OCI-LY1 (cell line): ENCODE data around the gene ZC3H10.
A peak's percentile ranks its signal among the peaks of the same experiment; 100 is the strongest.
"Not testable (repeated sequence)": the region's sequence is repeated elsewhere in the genome, so short reads cannot be mapped to it uniquely, and the experiment has no call there.

Experiments used
- H2AFZ ChIP-seq: fragments of 200-600 bp; sonication (generic), shearing (Covaris generic); 2 replicates; pipeline ENCODE4 v1.6.0; 2014; ENCODE audit warnings: antibody characterized with exemption, mild to moderate bottlenecking, low read length
- H3F3A ChIP-seq: fragments of 200-600 bp; sonication (generic), shearing (Covaris generic); 2 replicates; pipeline ENCODE4 v1.6.0; 2014; ENCODE audit warnings: mild to moderate bottlenecking, antibody characterized with exemption, low read length, moderate library complexity; ENCODE audit not compliant: insufficient read depth
- H3K27ac ChIP-seq: fragments of 200-600 bp; sonication (generic); 2 replicates; pipeline ENCODE4 v1.5.1; 2014; ENCODE audit warnings: low read length, mixed run types, mild to moderate bottlenecking, low read depth; ENCODE audit not compliant: poor library complexity, severe bottlenecking
- H3K27me3 ChIP-seq: fragments of 200-600 bp; sonication (generic); 2 replicates; pipeline ENCODE4 v1.6.0; 2014; ENCODE audit warnings: antibody characterized with exemption, mild to moderate bottlenecking, low read length, moderate library complexity; ENCODE audit not compliant: insufficient read depth
- H3K36me3 ChIP-seq: fragments of 200-600 bp; sonication (generic); 2 replicates; pipeline ENCODE4 v1.6.1; 2014; ENCODE audit warnings: mild to moderate bottlenecking, antibody characterized with exemption, low read length, moderate library complexity, mixed read lengths; ENCODE audit not compliant: insufficient read depth
- H3K4me1 ChIP-seq: fragments of 200-600 bp; sonication (generic); 2 replicates; pipeline ENCODE4 v1.5.1; 2014; ENCODE audit warnings: mild to moderate bottlenecking, low read length, moderate library complexity; ENCODE audit not compliant: insufficient read depth, severe bottlenecking
- H3K4me2 ChIP-seq: fragments of 200-600 bp; sonication (generic), shearing (Covaris generic); 2 replicates; pipeline ENCODE4 v1.6.1; 2014; ENCODE audit warnings: low read length
- H3K4me3 ChIP-seq: fragments of 200-600 bp; sonication (generic); 2 replicates; pipeline ENCODE4 v1.5.1; 2014; ENCODE audit warnings: low read length, low read depth, mild to moderate bottlenecking, mixed read lengths; ENCODE audit not compliant: poor library complexity, severe bottlenecking
- H3K79me2 ChIP-seq: fragments of 200-600 bp; shearing (Covaris generic); 2 replicates; pipeline ENCODE4 v1.6.1; 2016; ENCODE audit warnings: mixed run types, low read length, mixed read lengths; ENCODE audit not compliant: insufficient read depth
- H3K9ac ChIP-seq: fragments of 200-600 bp; sonication (generic), shearing (Covaris generic); 2 replicates; pipeline ENCODE4 v1.6.1; 2014; ENCODE audit warnings: mild to moderate bottlenecking, low read length, mixed read lengths
- H3K9me2 ChIP-seq: fragments of 200-600 bp; sonication (generic), shearing (Covaris generic); 2 replicates; pipeline ENCODE4 v1.6.1; 2014; ENCODE audit warnings: low read depth, mild to moderate bottlenecking, low read length, mixed read lengths
- H3K9me3 ChIP-seq: fragments of 200-600 bp; shearing (Covaris generic); 2 replicates; pipeline ENCODE4 v1.6.1; 2014; ENCODE audit warnings: low read length, mixed read lengths
- H4K20me1 ChIP-seq: fragments of 200-600 bp; sonication (generic), shearing (Covaris generic); 2 replicates; pipeline ENCODE4 v1.6.0; 2016; ENCODE audit warnings: mild to moderate bottlenecking, low read length; ENCODE audit not compliant: insufficient read depth
- CTCF ChIP-seq: fragments of 200-600 bp; sonication (generic), shearing (Covaris generic); IDR thresholded peaks from 2 replicates; pipeline ENCODE4 v1.5.1; 2017; ENCODE audit warnings: mild to moderate bottlenecking, antibody characterized with exemption, low read length, moderate library complexity, mixed read lengths
- EZH2 ChIP-seq: fragments of 200-600 bp; sonication (generic), shearing (Covaris generic); IDR thresholded peaks from 2 replicates; pipeline ENCODE4 v1.8.0; 2017; ENCODE audit warnings: borderline replicate concordance, mixed run types, mild to moderate bottlenecking, antibody characterized with exemption, low read length, moderate library complexity, mixed read lengths

The ZC3H10 gene

GRCh38 chr12:56115329-56115728 lies 2.7 kb upstream of the ZC3H10 start:
- Histone ChIP-seq H3K79me2 (peaks cover 7% of the 10 kb centered on the region), H3K4me3 (peak overlapping the region; percentile 95), H3K9me2 (no peaks in the 10 kb centered on the region), H3K9ac (peak overlapping the region; percentile 98), H3K9me3 (no peaks in the 10 kb centered on the region), H3K27ac (peak overlapping the region; percentile 95), H3K4me1 (peaks cover 26% of the 10 kb centered on the region), H3F3A (peaks cover 25% of the 10 kb centered on the region; the same call in 1 of the 2 replicates), H2AFZ (no peak overlapping the region), H4K20me1 (no peaks in the 10 kb centered on the region), H3K4me2 (peak overlapping the region; percentile 92), H3K27me3 (no peaks in the 10 kb centered on the region), H3K36me3 (peaks cover 52% of the 10 kb centered on the region)
- no peak for TF ChIP-seq EZH2
- TF ChIP-seq CTCF: no peak

GRCh38 chr12:56116267-56117081 lies 1.6 kb upstream of the ZC3H10 start, which contains the start of gene RPL41:
TSS of gene RPL41 (plus strand) at chr12:56116633.
- Histone ChIP-seq H3K9me3 (no peaks in the 10 kb centered on the region), H3K27me3 (no peaks in the 10 kb centered on the region), H3K9ac (peak within 1 kb of the TSS; percentile 98), H4K20me1 (no peaks in the 10 kb centered on the region), H3K4me3 (peak within 1 kb of the TSS; percentile 95), H3K27ac (peak within 1 kb of the TSS; percentile 95), H3K79me2 (peaks cover 7% of the 10 kb centered on the region), H2AFZ (0 out of 2 replicates have a peak within 1 kb of the TSS, but pooled peaks have one; percentile 43), H3K36me3 (peaks cover 48% of the 10 kb centered on the region), H3K9me2 (no peaks in the 10 kb centered on the region), H3F3A (peaks cover 25% of the 10 kb centered on the region; the same call in 1 of the 2 replicates), H3K4me1 (peaks cover 26% of the 10 kb centered on the region), H3K4me2 (peak within 1 kb of the TSS; percentile 92)
- no peak for TF ChIP-seq EZH2

GRCh38 chr12:56117082-56117706 lies 872 bp upstream of the ZC3H10 start:
- H3K4me3 ChIP-seq: peak overlapping the region; percentile 95
- peaks cover 25% of the 10 kb centered on the region; the same call in 1 of the 2 replicates for H3F3A ChIP-seq
- H3K36me3 ChIP-seq: peaks cover 45% of the 10 kb centered on the region

GRCh38 chr12:56118688-56119357 lies 757 bp downstream of the ZC3H10 start:
- Histone ChIP-seq H3K4me2 (peak overlapping the region; percentile 92), H3K27me3 (no peaks in the 10 kb centered on the region), H3K79me2 (peaks cover 7% of the 10 kb centered on the region), H3K4me1 (peaks cover 28% of the 10 kb centered on the region), H3K9ac (peak overlapping the region; percentile 82), H2AFZ (no peak overlapping the region), H3K36me3 (peaks cover 29% of the 10 kb centered on the region), H3F3A (peaks cover 15% of the 10 kb centered on the region; the same call in 1 of the 2 replicates), H3K27ac (peak overlapping the region; percentile 64), H3K4me3 (peak overlapping the region; percentile 95), H4K20me1 (no peaks in the 10 kb centered on the region), H3K9me2 (no peaks in the 10 kb centered on the region), H3K9me3 (no peaks in the 10 kb centered on the region)
- no peak for TF ChIP-seq EZH2
- TF ChIP-seq CTCF: no peak

More at GRCh38 chr12:56117082-56117706, 872 bp upstream of the ZC3H10 start:
- H3K9ac ChIP-seq: peak overlapping the region; percentile 98
- H4K20me1 ChIP-seq, H3K27me3 ChIP-seq, H3K9me2 ChIP-seq, H3K9me3 ChIP-seq, H3K79me2 ChIP-seq, H2AFZ ChIP-seq: not testable (repeated sequence)
- peak overlapping the region; percentile 95 for H3K27ac ChIP-seq
- peaks cover 26% of the 10 kb centered on the region for H3K4me1 ChIP-seq
- peak overlapping the region; percentile 92 for H3K4me2 ChIP-seq
